ENCODE measurements around the gene TMEM45A. TPM values are rescaled to one million over a fixed set of nuclear protein-coding genes. Genes with fewer than 3 reads are reported as not detected.
"Not testable (repeated sequence)": the region's sequence is repeated elsewhere in the genome, so short reads cannot be mapped to it uniquely, and the experiment has no call there.

TMEM45A gene
- total RNA-seq, 1 donor = 0.73 TPM

- Histone ChIP-seq H3K9me3 (ENCODE audit: low read depth, low read length) (no peaks in the 10 kb centered on the region), H3K4me3 (ENCODE audit: low read length) (no peak overlapping the region), H3K4me1 (ENCODE audit: insufficient read depth, low read length) (no peaks in the 10 kb centered on the region), H3K27me3 (ENCODE audit: insufficient read depth, low read length) (no peaks in the 10 kb centered on the region)
Measured at GRCh38 chr3:100536093-100536492, 43.7 kb downstream of the TMEM45A start.

GRCh38 chr3:100537646-100538338 is 45.4 kb downstream of the TMEM45A start:
- Histone ChIP-seq H3K4me1 (ENCODE audit: insufficient read depth, low read length) (no peaks in the 10 kb centered on the region), H3K4me3 (ENCODE audit: low read length) (no peak overlapping the region), H3K27me3 (ENCODE audit: insufficient read depth, low read length) (no peaks in the 10 kb centered on the region), H3K9me3 (ENCODE audit: low read depth, low read length) (no peaks in the 10 kb centered on the region)

GRCh38 chr3:100538339-100538706 is 45.9 kb downstream of the TMEM45A start:
- no peaks in the 10 kb centered on the region for H3K9me3 ChIP-seq (ENCODE audit: low read depth, low read length)
- H3K27me3 ChIP-seq (ENCODE audit: insufficient read depth, low read length) = no peaks in the 10 kb centered on the region
- no peaks in the 10 kb centered on the region for H3K4me1 ChIP-seq (ENCODE audit: insufficient read depth, low read length)
- no peak overlapping the region for H3K4me3 ChIP-seq (ENCODE audit: low read length)

GRCh38 chr3:100540791-100541334 is 48.4 kb downstream of the TMEM45A start:
- Histone ChIP-seq H3K9me3 (ENCODE audit: low read depth, low read length) (no peaks in the 10 kb centered on the region), H3K27me3 (ENCODE audit: insufficient read depth, low read length) (no peaks in the 10 kb centered on the region), H3K4me3 (ENCODE audit: low read length) (no peak overlapping the region), H3K4me1 (ENCODE audit: insufficient read depth, low read length) (no peaks in the 10 kb centered on the region)

GRCh38 chr3:100541428-100541827 is 49.0 kb downstream of the TMEM45A start:
- not testable (repeated sequence) for H3K9me3 ChIP-seq (ENCODE audit: low read depth, low read length); H3K27me3 ChIP-seq (ENCODE audit: insufficient read depth, low read length); H3K4me1 ChIP-seq (ENCODE audit: insufficient read depth, low read length); H3K4me3 ChIP-seq (ENCODE audit: low read length)

- no peaks in the 10 kb centered on the region for H3K4me1 ChIP-seq (ENCODE audit: insufficient read depth, low read length)
- H3K9me3 ChIP-seq (ENCODE audit: low read depth, low read length) = no peaks in the 10 kb centered on the region
- no peak overlapping the region for H3K4me3 ChIP-seq (ENCODE audit: low read length)
- H3K27me3 ChIP-seq (ENCODE audit: insufficient read depth, low read length) = no peaks in the 10 kb centered on the region
Measured at GRCh38 chr3:100545371-100545770, 53.0 kb downstream of the TMEM45A start.

GRCh38 chr3:100546020-100546744 is 53.8 kb downstream of the TMEM45A start:
- Histone ChIP-seq H3K27me3 (ENCODE audit: insufficient read depth, low read length) (no peaks in the 10 kb centered on the region), H3K4me3 (ENCODE audit: low read length) (no peak overlapping the region), H3K9me3 (ENCODE audit: low read depth, low read length) (no peaks in the 10 kb centered on the region), H3K4me1 (ENCODE audit: insufficient read depth, low read length) (no peaks in the 10 kb centered on the region)

- Histone ChIP-seq H3K4me1 (ENCODE audit: insufficient read depth, low read length) (no peaks in the 10 kb centered on the region), H3K27me3 (ENCODE audit: insufficient read depth, low read length) (no peaks in the 10 kb centered on the region)
Measured at GRCh38 chr3:100548053-100548452, 55.6 kb downstream of the TMEM45A start.

GRCh38 chr3:100553618-100554372 is 61.4 kb downstream of the TMEM45A start:
- Histone ChIP-seq H3K27me3 (ENCODE audit: insufficient read depth, low read length) (no peaks in the 10 kb centered on the region), H3K4me1 (ENCODE audit: insufficient read depth, low read length) (peaks cover 8% of the 10 kb centered on the region), H3K4me3 (ENCODE audit: low read length) (no peak overlapping the region), H3K9me3 (ENCODE audit: low read depth, low read length) (no peaks in the 10 kb centered on the region)

More at GRCh38 chr3:100548053-100548452, 55.6 kb downstream of the TMEM45A start:
- H3K9me3 ChIP-seq (ENCODE audit: low read depth, low read length) = no peaks in the 10 kb centered on the region
- no peak overlapping the region for H3K4me3 ChIP-seq (ENCODE audit: low read length)

- Histone ChIP-seq H3K27me3 (ENCODE audit: insufficient read depth, low read length) (no peaks in the 10 kb centered on the region), H3K4me1 (ENCODE audit: insufficient read depth, low read length) (peaks cover 8% of the 10 kb centered on the region), H3K4me3 (ENCODE audit: low read length) (no peak overlapping the region), H3K9me3 (ENCODE audit: low read depth, low read length) (no peaks in the 10 kb centered on the region)
Measured at GRCh38 chr3:100554373-100554676, 61.9 kb downstream of the TMEM45A start.

GRCh38 chr3:100556673-100557310 is 64.4 kb downstream of the TMEM45A start:
- Histone ChIP-seq H3K9me3 (ENCODE audit: low read depth, low read length) (no peaks in the 10 kb centered on the region), H3K4me1 (ENCODE audit: insufficient read depth, low read length) (peaks cover 8% of the 10 kb centered on the region), H3K27me3 (ENCODE audit: insufficient read depth, low read length) (no peaks in the 10 kb centered on the region), H3K4me3 (ENCODE audit: low read length) (no peak overlapping the region)

GRCh38 chr3:100558233-100558632 is 65.8 kb downstream of the TMEM45A start:
- H3K4me1 ChIP-seq (ENCODE audit: insufficient read depth, low read length) = peaks cover 8% of the 10 kb centered on the region
- H3K27me3 ChIP-seq (ENCODE audit: insufficient read depth, low read length) = no peaks in the 10 kb centered on the region
- H3K4me3 ChIP-seq (ENCODE audit: low read length) = no peak overlapping the region
- H3K9me3 ChIP-seq (ENCODE audit: low read depth, low read length) = no peaks in the 10 kb centered on the region

- no peaks in the 10 kb centered on the region for H3K9me3 ChIP-seq (ENCODE audit: low read depth, low read length)
- peaks cover 8% of the 10 kb centered on the region for H3K4me1 ChIP-seq (ENCODE audit: insufficient read depth, low read length)
- no peaks in the 10 kb centered on the region for H3K27me3 ChIP-seq (ENCODE audit: insufficient read depth, low read length)
- H3K4me3 ChIP-seq (ENCODE audit: low read length) = no peak overlapping the region
Measured at GRCh38 chr3:100560426-100560825, 68.0 kb downstream of the TMEM45A start.

GRCh38 chr3:100561459-100562158 is 69.2 kb downstream of the TMEM45A start:
- no peak overlapping the region for H3K4me3 ChIP-seq (ENCODE audit: low read length)
- no peaks in the 10 kb centered on the region for H3K27me3 ChIP-seq (ENCODE audit: insufficient read depth, low read length)
- peaks cover 5% of the 10 kb centered on the region for H3K4me1 ChIP-seq (ENCODE audit: insufficient read depth, low read length)
- no peaks in the 10 kb centered on the region for H3K9me3 ChIP-seq (ENCODE audit: low read depth, low read length)
